ENCODE measurements around the gene MACROD2.

MACROD2 gene

GRCh38 chr20:14757728-14758127 lies 762.4 kb downstream of the MACROD2 start:
- no peak for DNase-seq (ENCODE audit: extremely low read depth, low read depth)
- TF ChIP-seq CTCF (IDR thresholded peaks at IDR 0.05; ENCODE audit: low read depth, low read length, missing control alignments) = no peak
- no peak overlapping the region for H3K4me3 ChIP-seq (replicated peaks; ENCODE audit: low read depth, low read length)

GRCh38 chr20:14758356-14758755 lies 763.0 kb downstream of the MACROD2 start:
- no peak overlapping the region for H3K4me3 ChIP-seq (replicated peaks; ENCODE audit: low read depth, low read length)
- TF ChIP-seq CTCF (IDR thresholded peaks at IDR 0.05; ENCODE audit: low read depth, low read length, missing control alignments) = no peak
- DNase-seq (ENCODE audit: extremely low read depth, low read depth) = no peak

- no peak for TF ChIP-seq CTCF (IDR thresholded peaks at IDR 0.05; ENCODE audit: low read depth, low read length, missing control alignments)
- H3K4me3 ChIP-seq (replicated peaks; ENCODE audit: low read depth, low read length) = no peak overlapping the region
- DNase-seq (ENCODE audit: extremely low read depth, low read depth) = no peak
Observed at GRCh38 chr20:14759979-14760378, 764.7 kb downstream of the MACROD2 start.

GRCh38 chr20:14761903-14762302 lies 766.6 kb downstream of the MACROD2 start:
- no peak for TF ChIP-seq CTCF (IDR thresholded peaks at IDR 0.05; ENCODE audit: low read depth, low read length, missing control alignments)
- no peak for DNase-seq (ENCODE audit: extremely low read depth, low read depth)
- no peak overlapping the region for H3K4me3 ChIP-seq (replicated peaks; ENCODE audit: low read depth, low read length)

GRCh38 chr20:14764511-14765369 lies 769.4 kb downstream of the MACROD2 start:
- DNase-seq (ENCODE audit: extremely low read depth, low read depth) = no peak
- no peak overlapping the region for H3K4me3 ChIP-seq (replicated peaks; ENCODE audit: low read depth, low read length)
- no peak for TF ChIP-seq CTCF (IDR thresholded peaks at IDR 0.05; ENCODE audit: low read depth, low read length, missing control alignments)

- DNase-seq (ENCODE audit: extremely low read depth, low read depth) = no peak
- TF ChIP-seq CTCF (IDR thresholded peaks at IDR 0.05; ENCODE audit: low read depth, low read length, missing control alignments) = no peak
- no peak overlapping the region for H3K4me3 ChIP-seq (replicated peaks; ENCODE audit: low read depth, low read length)
Observed at GRCh38 chr20:14765370-14765701, 770.0 kb downstream of the MACROD2 start.

GRCh38 chr20:14773486-14773885 lies 778.2 kb downstream of the MACROD2 start:
- TF ChIP-seq CTCF (IDR thresholded peaks at IDR 0.05; ENCODE audit: low read depth, low read length, missing control alignments) = no peak
- no peak overlapping the region for H3K4me3 ChIP-seq (replicated peaks; ENCODE audit: low read depth, low read length)
- DNase-seq (ENCODE audit: extremely low read depth, low read depth) = no peak

Measured in HFF-Myc (cell line).